Activated CD4-positive, alpha-beta T cell treated with anti-CD3 and anti-CD28 coated beads, Interleukin-2, amount 10 ng/mL, durations not matched to agents 7 days and 5 days (primary cell): ENCODE data around the gene NDUFB8. TPM values are rescaled to one million over a fixed set of nuclear protein-coding genes. Genes with fewer than 3 reads are reported as not detected.
A peak's percentile ranks its signal among the peaks of the same experiment; 100 is the strongest.

ENCODE experiments used
- CTCF ChIA-PET: fragments of 350-600 bp; sonication (Branson Sonifier 250); formaldehyde crosslinking; loops from one replicate; lab custom pipeline; 2021; ENCODE audit warnings: antibody characterized with exemption; lab: Charles Lee
- POLR2A ChIA-PET: fragments of 350-600 bp; sonication (Branson Sonifier 250); formaldehyde crosslinking; loops from one replicate; lab custom pipeline; 2021; ENCODE audit warnings: antibody characterized with exemption; lab: Charles Lee
- DNase-seq: peaks from one replicate; pipeline ENCODE4 v3.0.0-alpha.2; 2020
- H3K27ac Mint-ChIP-seq: one replicate; pipeline ENCODE4 v1.8.0; 2021; ENCODE audit warnings: mild to moderate bottlenecking, moderate library complexity, mixed read lengths
- H3K27me3 Mint-ChIP-seq: one replicate; pipeline ENCODE4 v1.8.0; 2021; ENCODE audit warnings: mixed read lengths
- H3K36me3 Mint-ChIP-seq: one replicate; pipeline ENCODE4 v1.8.0; 2021; ENCODE audit warnings: low read depth, mixed read lengths
- H3K4me1 Mint-ChIP-seq: one replicate; pipeline ENCODE4 v1.8.0; 2021; ENCODE audit warnings: mixed read lengths
- H3K4me3 Mint-ChIP-seq: one replicate; pipeline ENCODE4 v1.8.0; 2021; ENCODE audit warnings: mild to moderate bottlenecking, moderate library complexity, mixed read lengths
- H3K9me3 Mint-ChIP-seq: one replicate; pipeline ENCODE4 v1.8.0; 2021; ENCODE audit warnings: mixed read lengths
- total RNA-seq, 2 experiments: library from RNA; stranded (reverse); gene quantifications; one replicate each; pipeline ENCODE4 v1.2.3, GENCODE V29; 2021

The NDUFB8 gene
- total RNA-seq, 2 experiments from 2014 or later: 241 to 267 TPM

- Mint-ChIP-seq H3K36me3 (peaks cover 7% of the 10 kb centered on the region), H3K9me3 (no peaks in the 10 kb centered on the region), H3K27ac (no peak overlapping the region), H3K4me3 (no peak overlapping the region), H3K4me1 (peaks cover 18% of the 10 kb centered on the region), H3K27me3 (peaks cover 32% of the 10 kb centered on the region)
- POLR2A ChIA-PET: no interaction called here
- CTCF ChIA-PET: no interaction called here
- DNase-seq: no peak
Measured at GRCh38 chr10:100565206-100565985, 35.7 kb upstream of the NDUFB8 start.

GRCh38 chr10:100562008-100562672, 32.5 kb upstream of the NDUFB8 start:
- POLR2A ChIA-PET: no interaction called here
- CTCF ChIA-PET: interaction anchor here (0.5 to 3.1 kb wide), 15 partner anchors 9 to 469 kb away, joined by 3 to 19 read pairs (median 5); partner anchors contain the start of genes PDZD7, SCD and SFXN3
- H3K9me3 Mint-ChIP-seq: no peaks in the 10 kb centered on the region

DNA sequence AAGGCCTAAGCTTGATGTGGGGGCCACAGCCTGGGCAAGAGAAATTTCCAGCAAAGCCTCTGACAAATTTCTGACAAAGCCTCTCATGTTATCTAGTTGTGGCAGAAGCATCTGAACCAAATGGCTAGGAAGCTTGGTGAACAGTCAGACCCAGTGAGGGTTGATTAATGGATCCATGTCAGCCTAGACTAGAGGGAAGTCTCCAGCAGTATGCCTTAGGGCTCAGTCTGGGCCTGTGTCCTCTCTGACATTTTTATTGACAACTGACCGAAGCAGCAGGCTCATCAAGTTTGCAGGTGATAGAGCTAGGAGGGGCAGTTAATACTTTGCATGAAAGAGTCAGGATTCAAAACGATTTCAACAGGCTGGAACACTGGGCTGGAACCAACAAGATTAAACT, 31.3 kb upstream of the NDUFB8 start:
- no peaks in the 10 kb centered on the region for H3K9me3 Mint-ChIP-seq
- CTCF ChIA-PET: interaction anchor here (0.6 to 3.1 kb wide), 10 partner anchors 9 to 492 kb away, joined by 3 to 19 read pairs (median 4); partner anchors contain the start of gene HIF1AN
- H3K27ac Mint-ChIP-seq: no peak overlapping the region
- POLR2A ChIA-PET: no interaction called here
- H3K4me3 Mint-ChIP-seq: no peak overlapping the region
- DNase-seq: no peak
- H3K36me3 Mint-ChIP-seq: peaks cover 7% of the 10 kb centered on the region
- H3K4me1 Mint-ChIP-seq: peaks cover 21% of the 10 kb centered on the region
- peaks cover 32% of the 10 kb centered on the region for H3K27me3 Mint-ChIP-seq

More at GRCh38 chr10:100562008-100562672, 32.5 kb upstream of the NDUFB8 start:
- peaks cover 18% of the 10 kb centered on the region for H3K4me1 Mint-ChIP-seq
- peak; percentile 81 for DNase-seq
- H3K27ac Mint-ChIP-seq: no peak overlapping the region
- H3K27me3 Mint-ChIP-seq: peaks cover 32% of the 10 kb centered on the region
- peaks cover 7% of the 10 kb centered on the region for H3K36me3 Mint-ChIP-seq
- no peak overlapping the region for H3K4me3 Mint-ChIP-seq

DNA sequence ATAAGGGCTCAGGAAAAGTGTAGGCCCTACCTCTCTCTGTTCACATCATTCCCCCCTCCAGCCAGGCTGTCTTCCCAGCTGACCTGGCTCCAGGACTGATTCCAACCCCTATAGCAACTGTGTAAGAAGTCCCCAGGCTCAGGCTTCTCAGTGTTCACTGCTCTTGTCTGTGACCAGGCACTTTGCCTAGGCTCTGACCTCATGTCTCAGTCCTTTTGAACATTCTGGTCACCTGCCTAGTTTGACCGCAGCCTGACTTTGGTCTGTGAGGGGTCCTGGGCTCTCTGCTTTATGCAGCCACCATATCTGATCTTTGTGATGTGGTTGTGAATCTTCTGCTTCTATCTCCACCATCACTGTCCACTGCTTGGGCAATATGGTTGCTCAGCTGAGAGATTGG, 30.6 kb upstream of the NDUFB8 start:
- Mint-ChIP-seq H3K27ac (no peak overlapping the region), H3K4me3 (no peak overlapping the region), H3K36me3 (peaks cover 7% of the 10 kb centered on the region), H3K9me3 (no peaks in the 10 kb centered on the region), H3K4me1 (peaks cover 21% of the 10 kb centered on the region), H3K27me3 (peaks cover 29% of the 10 kb centered on the region)
- CTCF ChIA-PET: interaction anchor here (0.6 to 2.3 kb wide), 6 partner anchors 10 to 1839 kb away, joined by 3 to 10 read pairs (median 4); partner anchors contain the start of gene HIF1AN
- no peak for DNase-seq
- POLR2A ChIA-PET: no interaction called here

DNA sequence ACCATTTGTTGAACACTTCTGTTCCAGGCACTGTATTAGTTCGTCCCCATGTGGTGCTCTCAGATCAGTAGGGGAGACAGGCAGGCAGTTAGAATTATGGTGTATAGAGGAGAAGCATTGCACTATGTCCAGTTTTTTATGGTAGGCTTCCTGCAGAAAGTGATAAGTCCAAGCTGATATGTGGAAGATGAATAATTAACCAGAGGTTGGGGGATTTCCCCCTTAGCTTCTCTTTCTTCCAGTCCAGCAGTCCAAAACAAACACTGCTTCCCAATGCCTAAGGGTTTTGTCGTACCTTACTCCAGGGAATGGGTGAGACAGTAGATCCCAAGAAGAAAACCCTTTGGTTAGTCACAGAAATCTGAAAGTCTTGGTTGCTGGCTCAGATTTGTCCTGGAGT, 25.2 kb upstream of the NDUFB8 start:
- H3K27ac Mint-ChIP-seq: no peak overlapping the region
- POLR2A ChIA-PET: no interaction called here
- peaks cover 6% of the 10 kb centered on the region for H3K4me1 Mint-ChIP-seq
- peaks cover 9% of the 10 kb centered on the region for H3K36me3 Mint-ChIP-seq
- CTCF ChIA-PET: interaction anchor here (0.6 to 1.5 kb wide), 6 partner anchors 10 to 291 kb away, joined by 3 to 4 read pairs (median 4); partner anchors contain the start of gene HIF1AN
- H3K27me3 Mint-ChIP-seq: no peaks in the 10 kb centered on the region
- DNase-seq: no peak
- no peak overlapping the region for H3K4me3 Mint-ChIP-seq
- H3K9me3 Mint-ChIP-seq: no peaks in the 10 kb centered on the region

- ChIA-PET CTCF (interaction anchor here (1.3 kb wide), 1 partner anchor 42 kb away, joined by 3 read pairs; no protein-coding TSS in a partner anchor), POLR2A (no interaction called here)
- Mint-ChIP-seq H3K27ac (no peak overlapping the region), H3K4me1 (peaks cover 6% of the 10 kb centered on the region), H3K9me3 (no peaks in the 10 kb centered on the region), H3K36me3 (peaks cover 11% of the 10 kb centered on the region), H3K27me3 (no peaks in the 10 kb centered on the region), H3K4me3 (no peak overlapping the region)
- no peak for DNase-seq
Measured at GRCh38 chr10:100553929-100554328, 24.3 kb upstream of the NDUFB8 start.

DNA sequence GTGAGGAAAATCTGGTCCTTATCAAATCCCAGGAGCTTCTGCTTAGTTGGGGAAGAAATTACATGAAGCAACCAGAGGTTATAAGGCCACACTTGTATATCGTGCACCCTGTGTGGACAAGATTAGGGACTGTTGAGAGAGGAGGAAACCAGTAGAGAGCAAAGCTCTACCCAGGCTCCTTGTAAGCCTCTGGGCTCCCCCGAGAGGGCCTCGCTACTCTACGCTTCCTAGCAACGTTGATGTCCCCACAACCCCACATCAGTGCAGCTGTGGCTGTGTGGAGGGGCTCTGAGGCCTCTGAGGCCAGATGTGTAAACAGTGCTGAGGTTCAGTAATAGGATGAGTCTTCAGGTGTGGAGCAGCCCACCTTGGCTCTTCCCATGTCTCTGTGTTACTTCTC, 22.1 kb upstream of the NDUFB8 start:
- ChIA-PET POLR2A (no interaction called here), CTCF (interaction anchor here (1.1 to 1.9 kb wide), 3 partner anchors 9 to 12 kb away, joined by 3 to 8 read pairs (median 4); no protein-coding TSS in a partner anchor)
- H3K36me3 Mint-ChIP-seq: peaks cover 25% of the 10 kb centered on the region
- H3K4me3 Mint-ChIP-seq: no peak overlapping the region
- no peaks in the 10 kb centered on the region for H3K27me3 Mint-ChIP-seq
- H3K9me3 Mint-ChIP-seq: no peaks in the 10 kb centered on the region
- DNase-seq: no peak
- peaks cover 4% of the 10 kb centered on the region for H3K4me1 Mint-ChIP-seq
- H3K27ac Mint-ChIP-seq: no peak overlapping the region

GRCh38 chr10:100551196-100551595, 21.5 kb upstream of the NDUFB8 start:
- ChIA-PET CTCF (interaction anchor here (0.8 to 1.9 kb wide), 5 partner anchors 10 to 69 kb away, joined by 3 to 8 read pairs (median 4); partner anchors contain the start of gene HIF1AN), POLR2A (no interaction called here)
- H3K4me1 Mint-ChIP-seq: peaks cover 4% of the 10 kb centered on the region
- no peak overlapping the region for H3K27ac Mint-ChIP-seq
- no peak for DNase-seq
- H3K27me3 Mint-ChIP-seq: no peaks in the 10 kb centered on the region
- H3K4me3 Mint-ChIP-seq: no peak overlapping the region
- H3K9me3 Mint-ChIP-seq: no peaks in the 10 kb centered on the region
- H3K36me3 Mint-ChIP-seq: peaks cover 27% of the 10 kb centered on the region

DNA sequence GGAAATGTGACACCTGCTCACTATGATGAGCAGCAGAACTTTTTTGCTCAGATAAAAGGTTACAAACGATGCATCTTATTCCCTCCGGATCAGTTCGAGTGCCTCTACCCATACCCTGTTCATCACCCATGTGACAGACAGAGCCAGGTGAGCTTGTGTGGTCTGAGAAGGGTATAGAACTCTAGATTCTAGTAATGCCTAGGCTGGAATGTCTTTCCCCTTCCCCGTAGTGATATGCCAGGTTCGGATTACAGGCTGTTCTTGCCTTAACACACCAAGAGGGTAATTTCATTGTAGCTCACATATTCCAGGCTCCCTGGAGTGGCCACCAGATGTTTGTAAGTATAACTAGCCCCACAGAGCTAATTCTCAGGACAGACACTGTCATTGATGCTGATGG, 15.3 kb upstream of the NDUFB8 start:
- DNase-seq: no peak
- Mint-ChIP-seq H3K4me1 (no peaks in the 10 kb centered on the region), H3K4me3 (no peak overlapping the region), H3K9me3 (no peaks in the 10 kb centered on the region), H3K36me3 (peaks cover 46% of the 10 kb centered on the region), H3K27me3 (no peaks in the 10 kb centered on the region), H3K27ac (no peak overlapping the region)
- ChIA-PET CTCF (interaction anchor here (0.5 to 1.8 kb wide), 5 partner anchors 9 to 337 kb away, joined by 3 to 5 read pairs (median 4); partner anchors contain the start of gene HIF1AN), POLR2A (no interaction called here)

- Mint-ChIP-seq H3K27me3 (no peaks in the 10 kb centered on the region), H3K4me3 (no peak overlapping the region), H3K4me1 (peaks cover 5% of the 10 kb centered on the region), H3K27ac (no peak overlapping the region), H3K9me3 (no peaks in the 10 kb centered on the region), H3K36me3 (peaks cover 27% of the 10 kb centered on the region)
- no peak for DNase-seq
- CTCF ChIA-PET: interaction anchor here (1.1 to 2.3 kb wide), 2 partner anchors 11 to 17 kb away, joined by 3 to 18 read pairs; no protein-coding TSS in a partner anchor
- POLR2A ChIA-PET: no interaction called here
Measured at GRCh38 chr10:100537475-100537874, 7.8 kb upstream of the NDUFB8 start.

DNA sequence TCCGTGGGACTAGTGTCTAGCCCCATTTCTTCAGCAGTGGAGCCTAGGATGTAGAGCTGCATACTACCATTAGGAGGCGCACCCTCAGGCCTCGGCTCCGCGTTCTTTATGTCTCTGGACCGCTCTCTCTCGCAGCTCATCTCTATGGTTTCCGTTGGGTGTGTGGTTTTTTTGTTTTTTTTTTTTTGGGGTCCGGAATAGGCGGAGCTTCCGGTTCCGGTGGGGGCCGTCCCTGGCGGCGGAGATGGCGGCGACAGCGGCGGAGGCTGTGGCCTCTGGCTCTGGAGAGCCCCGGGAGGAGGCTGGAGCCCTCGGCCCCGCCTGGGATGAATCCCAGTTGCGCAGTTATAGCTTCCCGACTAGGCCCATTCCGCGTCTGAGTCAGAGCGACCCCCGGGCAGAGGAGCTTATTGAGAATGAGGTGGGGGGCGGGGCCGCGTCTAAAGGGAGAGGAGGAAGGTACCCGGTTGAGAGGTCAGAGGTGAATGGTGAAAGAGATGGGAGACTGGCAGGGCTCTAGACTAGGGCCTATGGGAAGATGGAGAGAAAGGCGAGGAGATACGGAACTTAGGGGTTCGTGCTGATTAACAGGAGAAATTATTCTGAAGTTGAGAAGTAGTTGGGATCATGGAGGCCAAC, 6.2 kb upstream of the NDUFB8 start, which contains the start of gene HIF1AN:
Gene HIF1AN (plus strand): TSS at position 229 of the 639 bp plus-strand sequence. CDS start 16 bp downstream, at position 245.
- ChIA-PET POLR2A (interaction anchor here (0.6 to 1.1 kb wide), 7 partner anchors 22 to 917 kb away, joined by 3 to 4 read pairs (median 3); no protein-coding TSS in a partner anchor), CTCF (interaction anchor here (0.6 to 4.8 kb wide), 31 partner anchors 9 to 493 kb away, joined by 3 to 52 read pairs (median 4); partner anchors contain the start of genes SCD and SEC31B)
- Mint-ChIP-seq H3K27ac (peak within 1 kb of the TSS; percentile 61), H3K4me1 (peaks cover 12% of the 10 kb centered on the region), H3K36me3 (peaks cover 25% of the 10 kb centered on the region), H3K4me3 (no peak within 1 kb of the TSS), H3K27me3 (no peaks in the 10 kb centered on the region), H3K9me3 (peaks cover 6% of the 10 kb centered on the region)
- DNase-seq: peak; percentile 93

DNA sequence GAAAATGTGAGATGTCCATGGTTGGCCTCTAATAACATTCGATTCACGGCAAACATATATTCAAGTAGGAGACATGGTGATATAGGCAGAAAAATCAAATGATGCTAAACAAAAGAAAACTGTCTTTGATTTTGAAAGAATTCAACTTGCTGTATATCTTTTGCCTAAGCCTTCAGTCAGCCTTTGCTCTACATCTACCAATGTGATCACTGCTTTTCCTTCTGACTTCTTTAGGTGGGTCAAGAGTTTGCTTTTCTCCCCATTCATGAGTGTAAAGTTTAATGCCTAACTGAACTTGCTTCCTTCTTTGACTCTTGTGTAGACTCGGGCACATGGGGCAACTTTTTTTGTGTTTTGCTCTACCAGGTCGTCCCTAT, 5.7 kb upstream of the NDUFB8 start:
- Mint-ChIP-seq H3K27ac (no peak overlapping the region), H3K4me3 (no peak overlapping the region), H3K9me3 (peaks cover 6% of the 10 kb centered on the region), H3K27me3 (no peaks in the 10 kb centered on the region), H3K36me3 (peaks cover 20% of the 10 kb centered on the region), H3K4me1 (peaks cover 13% of the 10 kb centered on the region)
- no peak for DNase-seq
- POLR2A ChIA-PET: interaction anchor here (0.6 to 1.1 kb wide), 7 partner anchors 21 to 917 kb away, joined by 3 to 4 read pairs (median 3); no protein-coding TSS in a partner anchor
- CTCF ChIA-PET: interaction anchor here (0.6 to 4.8 kb wide), 28 partner anchors 8 to 494 kb away, joined by 3 to 52 read pairs (median 4); partner anchors contain the start of gene SEC31B
